Activated CD4-positive, alpha-beta T cell treated with anti-CD3 and anti-CD28 coated beads for 4 hours (primary cell): ENCODE measurements around the gene CDH4.

ENCODE experiments used
- DNase-seq, 2 donors: peaks; one replicate each; pipeline ENCODE4 v3.0.0-alpha.2; 2020

CDH4 gene

GRCh38 chr20:61818746-61819573 lies 566.9 kb downstream of the CDH4 start:
- DNase-seq: no peak

- no peak for DNase-seq
Observed at GRCh38 chr20:61819574-61819846, 567.4 kb downstream of the CDH4 start.

- no peak for DNase-seq
Observed at GRCh38 chr20:61819921-61820825, 568.1 kb downstream of the CDH4 start.

- DNase-seq: no peak
Observed at GRCh38 chr20:61821735-61822134, 569.7 kb downstream of the CDH4 start.

GRCh38 chr20:61822396-61822795 lies 570.3 kb downstream of the CDH4 start:
- no peak for DNase-seq

GRCh38 chr20:61823242-61823641 lies 571.2 kb downstream of the CDH4 start:
- DNase-seq: no peak

GRCh38 chr20:61828891-61829290 lies 576.8 kb downstream of the CDH4 start:
- DNase-seq: no peak

- no peak for DNase-seq
Observed at GRCh38 chr20:61829526-61829925, 577.5 kb downstream of the CDH4 start.

- DNase-seq: no peak
Observed at GRCh38 chr20:61830241-61830930, 578.3 kb downstream of the CDH4 start.

- DNase-seq: no peak
Observed at GRCh38 chr20:61830991-61831390, 578.9 kb downstream of the CDH4 start.

GRCh38 chr20:61832181-61832580 lies 580.1 kb downstream of the CDH4 start:
- DNase-seq: no peak

GRCh38 chr20:61833807-61834610 lies 581.9 kb downstream of the CDH4 start:
- DNase-seq: no peak

- DNase-seq: no peak
Observed at GRCh38 chr20:61835301-61835700, 583.2 kb downstream of the CDH4 start.

- no peak for DNase-seq
Observed at GRCh38 chr20:61835791-61836350, 583.8 kb downstream of the CDH4 start.

GRCh38 chr20:61837200-61837599 lies 585.1 kb downstream of the CDH4 start:
- DNase-seq: no peak

GRCh38 chr20:61839223-61839911 lies 587.3 kb downstream of the CDH4 start:
- no peak for DNase-seq

- DNase-seq: no peak
Observed at GRCh38 chr20:61839912-61840778, 588.1 kb downstream of the CDH4 start.

GRCh38 chr20:61840779-61841455 lies 588.9 kb downstream of the CDH4 start:
- no peak for DNase-seq

GRCh38 chr20:61841551-61841950 lies 589.5 kb downstream of the CDH4 start:
- DNase-seq: no peak

GRCh38 chr20:61841966-61842365 lies 589.9 kb downstream of the CDH4 start:
- no peak for DNase-seq
